HEK293 (cell line): ENCODE results near the gene CXXC1.

Experiments used
- CTCF ChIA-PET: fragments of 350-600 bp; formaldehyde crosslinking; extraction: SDS; loops from one replicate; lab custom pipeline; 2021; ENCODE audit warnings: antibody characterized with exemption; lab: Yijun Ruan, JAX
- POLR2A ChIA-PET: fragments of 300-600 bp; formaldehyde crosslinking; extraction: SDS; loops from one replicate; lab custom pipeline; 2020; ENCODE audit warnings: antibody characterized with exemption, inconsistent platforms; lab: Yijun Ruan, JAX
- H3K27ac ChIP-seq: fragments of 200-500 bp; sonication (Bioruptor generic); 2 replicates; pipeline ENCODE4 v1.5.1; 2014; ENCODE audit warnings: low read depth, low read length, control low read depth, inconsistent platforms; ENCODE audit errors: extremely low read depth
- H3K36me3 ChIP-seq, 2 experiments: fragments of 200-500 bp in 1 of 2; sonication (Bioruptor generic) in 1 of 2; 1 replicate in 1 of 2; 2 replicates in 1 of 2; pipeline ENCODE4 v1.5.1; 2014 to 2017; ENCODE audit warnings: inconsistent platforms in 2 of 2, low read length in 2 of 2; ENCODE audit not compliant: control insufficient read depth in 2 of 2, insufficient read depth in 1 of 2
- H3K4me1 ChIP-seq: fragments of 200-500 bp; sonication (Bioruptor generic); 2 replicates; pipeline ENCODE4 v1.5.1; 2014; ENCODE audit warnings: mild to moderate bottlenecking, low read length, inconsistent platforms; ENCODE audit not compliant: control insufficient read depth, insufficient read depth
- H3K4me3 ChIP-seq: 2 replicates; pipeline ENCODE4 v1.5.1; 2011; ENCODE audit warnings: low read depth, mild to moderate bottlenecking, control low read depth, low read length, moderate library complexity
- H3K9me3 ChIP-seq: fragments of 200-500 bp; sonication (Bioruptor generic); 2 replicates; pipeline ENCODE4 v1.5.1; 2014; ENCODE audit warnings: low read depth, low read length, inconsistent platforms; ENCODE audit not compliant: control insufficient read depth, insufficient read depth
- ATF2 ChIP-seq: fragments of 450-650 bp; formaldehyde crosslinking; IDR thresholded peaks from 2 replicates; pipeline ENCODE4 v1.5.1; 2016; ENCODE audit warnings: missing biosample characterization, missing genetic modification characterization, low read depth
- ELK4 ChIP-seq: IDR thresholded peaks from 2 replicates; pipeline ENCODE4 v1.6.1; 2011; ENCODE audit warnings: mild to moderate bottlenecking, low read depth, low read length, borderline replicate concordance
- KLF1 ChIP-seq: fragments of 450-650 bp; formaldehyde crosslinking; IDR thresholded peaks from 2 replicates; pipeline ENCODE4 v1.5.1; 2016; ENCODE audit warnings: missing biosample characterization, missing genetic modification characterization
- KLF7 ChIP-seq: fragments of 450-650 bp; formaldehyde crosslinking; IDR thresholded peaks from 2 replicates; pipeline ENCODE4 v1.5.1; 2016; ENCODE audit warnings: missing biosample characterization, missing genetic modification characterization, borderline replicate concordance
- MYNN ChIP-seq: fragments of 450-650 bp; formaldehyde crosslinking; IDR thresholded peaks from 2 replicates; pipeline ENCODE4 v1.5.1; 2016; ENCODE audit warnings: missing biosample characterization, missing genetic modification characterization, borderline replicate concordance
- SCRT2 ChIP-seq: fragments of 450-650 bp; formaldehyde crosslinking; IDR thresholded peaks from 2 replicates; pipeline ENCODE4 v1.5.1; 2016; ENCODE audit warnings: missing biosample characterization, missing genetic modification characterization
- ZBTB1 ChIP-seq: fragments of 450-650 bp; formaldehyde crosslinking; IDR thresholded peaks from 2 replicates; pipeline ENCODE4 v1.5.1; 2016; ENCODE audit warnings: missing biosample characterization, missing genetic modification characterization
- ZBTB20 ChIP-seq: fragments of 450-650 bp; formaldehyde crosslinking; IDR thresholded peaks from 2 replicates; pipeline ENCODE4 v1.5.1; 2016; ENCODE audit warnings: missing biosample characterization, missing genetic modification characterization
- ZBTB26 ChIP-seq: fragments of 450-650 bp; formaldehyde crosslinking; optimal IDR thresholded peaks from 2 replicates; pipeline ENCODE3; 2016; ENCODE audit warnings: missing biosample characterization, mild to moderate bottlenecking, missing genetic modification characterization
- ZNF10 ChIP-seq: fragments of 450-650 bp; formaldehyde crosslinking; IDR thresholded peaks from 2 replicates; pipeline ENCODE4 v1.5.1; 2017; ENCODE audit warnings: missing biosample characterization, missing genetic modification characterization
- ZNF157 ChIP-seq: fragments of 450-650 bp; formaldehyde crosslinking; IDR thresholded peaks from 2 replicates; pipeline ENCODE4 v1.5.1; 2016; ENCODE audit warnings: missing biosample characterization, missing genetic modification characterization
- ZNF366 ChIP-seq: fragments of 450-650 bp; formaldehyde crosslinking; conservative IDR thresholded peaks from 2 replicates; pipeline ENCODE4 v1.5.1; 2016; ENCODE audit warnings: missing biosample characterization, missing genetic modification characterization
- ZNF426 ChIP-seq: fragments of 450-650 bp; formaldehyde crosslinking; IDR thresholded peaks from 2 replicates; pipeline ENCODE4 v1.5.1; 2017; ENCODE audit warnings: missing biosample characterization, missing genetic modification characterization, mild to moderate bottlenecking, inconsistent platforms, moderate library complexity
- ZNF521 ChIP-seq: fragments of 450-650 bp; formaldehyde crosslinking; IDR thresholded peaks from 2 replicates; pipeline ENCODE4 v1.5.1; 2017; ENCODE audit warnings: missing biosample characterization, mild to moderate bottlenecking, missing genetic modification characterization
- ZNF768 ChIP-seq: fragments of 450-650 bp; formaldehyde crosslinking; IDR thresholded peaks from 2 replicates; pipeline ENCODE4 v1.5.1; 2018; ENCODE audit warnings: missing biosample characterization, mild to moderate bottlenecking, missing genetic modification characterization
- ZSCAN23 ChIP-seq: fragments of 450-650 bp; formaldehyde crosslinking; IDR thresholded peaks from 2 replicates; pipeline ENCODE4 v1.5.1; 2016; ENCODE audit warnings: missing biosample characterization, missing genetic modification characterization
- ZSCAN5A ChIP-seq: fragments of 450-650 bp; formaldehyde crosslinking; IDR thresholded peaks from 2 replicates; pipeline ENCODE4 v1.5.1; 2016; ENCODE audit warnings: missing biosample characterization, missing genetic modification characterization

Gene CXXC1

GRCh38 chr18:50286391-50287027 is 983 bp downstream of the CXXC1 start (continued):
- peak; percentile 69 for TF ChIP-seq KLF7 (tag by site-specific recombination)
- no peak for TF ChIP-seq ZNF157 (tag by site-specific recombination)
- TF ChIP-seq KLF1 (tag by site-specific recombination), result peak; percentile 95
- TF ChIP-seq ZNF10, result peak; percentile 43; the same call in 1 of the 2 replicates
- peak; percentile 17 for TF ChIP-seq ZBTB26 (tag by site-specific recombination)
- TF ChIP-seq ZNF366 (tag by site-specific recombination), result peak; percentile 10; the same call in 1 of the 2 replicates

- CTCF ChIA-PET, result no interaction called here
- peaks cover 9 to 40% of the 10 kb centered on the region in 2 experiments; a peak in 2 of 3 replicates for H3K36me3 ChIP-seq
- no peaks in the 10 kb centered on the region for H3K9me3 ChIP-seq
- no peak overlapping the region for H3K27ac ChIP-seq
- peaks cover 4% of the 10 kb centered on the region; the same call in 1 of the 2 replicates for H3K4me1 ChIP-seq
- POLR2A ChIA-PET, result no interaction called here
- TF ChIP-seq ZSCAN5A (tag by site-specific recombination), result no peak
- no peak overlapping the region for H3K4me3 ChIP-seq
Observed at GRCh38 chr18:50285631-50286321, 1.7 kb downstream of the CXXC1 start.

GRCh38 chr18:50285071-50285470 is 2.4 kb downstream of the CXXC1 start:
- Histone ChIP-seq H3K9me3 (no peaks in the 10 kb centered on the region), H3K36me3 (peaks cover 9 to 40% of the 10 kb centered on the region in 2 experiments; a peak in 2 of 3 replicates), H3K4me1 (peaks cover 6% of the 10 kb centered on the region; the same call in 1 of the 2 replicates), H3K27ac (no peak overlapping the region), H3K4me3 (no peak overlapping the region)
- ChIA-PET CTCF (no interaction called here), POLR2A (no interaction called here)
- TF ChIP-seq ZNF426 (tag by site-specific recombination), result no peak
- no peak for TF ChIP-seq SCRT2 (tag by site-specific recombination)
- TF ChIP-seq ZBTB1 (tag by site-specific recombination), result no peak
- TF ChIP-seq ZNF768 (tag by site-specific recombination), result no peak
- TF ChIP-seq ZNF521 (tag by site-specific recombination), result no peak
- no peak for TF ChIP-seq ZSCAN23
- no peak for TF ChIP-seq MYNN (tag by site-specific recombination)
- no peak for TF ChIP-seq ATF2 (tag by site-specific recombination)
- TF ChIP-seq ZBTB20, result no peak
- TF ChIP-seq ELK4, result no peak
